Mesenchymal stem cell (in vitro differentiated cells and primary cell): Measurements from ENCODE around the gene ZBTB16.
A peak's percentile ranks its signal among the peaks of the same experiment; 100 is the strongest.

Source experiments
- DNase-seq: peaks from one replicate; pipeline ENCODE4 v3.0.0-alpha.2; 2013
- H2AFZ ChIP-seq: one replicate; pipeline ENCODE4 v1.6.1; 2013; ENCODE audit warnings: low read depth, mild to moderate bottlenecking, control low read depth, inconsistent platforms, low read length, moderate library complexity
- H2AK5ac ChIP-seq: 2 replicates; pipeline ENCODE4 v1.6.1; 2013; ENCODE audit warnings: low read length, moderate library complexity, mild to moderate bottlenecking, inconsistent platforms; ENCODE audit not compliant: severe bottlenecking
- H2BK120ac ChIP-seq: one replicate; pipeline ENCODE4 v1.6.1; 2013; ENCODE audit warnings: low read depth, mild to moderate bottlenecking, inconsistent platforms, low read length, moderate library complexity
- H2BK12ac ChIP-seq, 2 experiments: one replicate each; pipeline ENCODE4 v1.6.1; 2013; ENCODE audit warnings: inconsistent platforms in 2 of 2, low read length in 2 of 2, mild to moderate bottlenecking in 2 of 2, moderate library complexity in 2 of 2, control low read depth in 1 of 2
- H2BK15ac ChIP-seq: one replicate; pipeline ENCODE4 v1.6.1; 2013; ENCODE audit warnings: mild to moderate bottlenecking, low read depth, inconsistent platforms; ENCODE audit not compliant: poor library complexity, severe bottlenecking
- H2BK5ac ChIP-seq: 2 replicates; pipeline ENCODE4 v1.6.1; 2013; ENCODE audit warnings: low read depth, mild to moderate bottlenecking, low read length, control low read depth, inconsistent platforms; ENCODE audit not compliant: poor library complexity, severe bottlenecking
- H3K14ac ChIP-seq, 2 experiments: one replicate each; pipeline ENCODE4 v1.6.1; 2013; ENCODE audit warnings: inconsistent platforms in 2 of 2, low read length in 2 of 2, control low read depth in 1 of 2, mild to moderate bottlenecking in 1 of 2, moderate library complexity in 1 of 2
- H3K18ac ChIP-seq, 2 experiments: one replicate each; pipeline ENCODE4 v1.6.1; 2013; ENCODE audit warnings: inconsistent platforms in 2 of 2, low read length in 2 of 2, control low read depth in 1 of 2, low read depth in 1 of 2, mild to moderate bottlenecking in 1 of 2
- H3K23ac ChIP-seq, 2 experiments: one replicate each; pipeline ENCODE4 v1.6.1; 2013; ENCODE audit warnings: inconsistent platforms in 2 of 2, low read length in 2 of 2, mild to moderate bottlenecking in 2 of 2, moderate library complexity in 2 of 2, control low read depth in 1 of 2
- H3K27ac ChIP-seq: 2 replicates; pipeline ENCODE4 v1.5.1; 2013; ENCODE audit warnings: mild to moderate bottlenecking, moderate library complexity, low read length, control low read depth, inconsistent platforms; ENCODE audit not compliant: poor library complexity, severe bottlenecking
- H3K27me3 ChIP-seq, 2 experiments: 2 replicates each; pipeline versions ENCODE4 v1.6.1 to v1.7.0; 2013; ENCODE audit warnings: low read length in 2 of 2, mild to moderate bottlenecking in 2 of 2, moderate library complexity in 2 of 2, control low read depth in 1 of 2, inconsistent platforms in 1 of 2; ENCODE audit not compliant: control insufficient read depth in 1 of 2, insufficient read depth in 1 of 2
- H3K36me3 ChIP-seq, 2 experiments: 2 replicates each; pipeline versions ENCODE4 v1.6.1 to v1.7.0; 2013; ENCODE audit warnings: low read length in 2 of 2, control low read depth in 1 of 2, inconsistent platforms in 1 of 2, low read depth in 1 of 2, mild to moderate bottlenecking in 1 of 2; ENCODE audit not compliant: insufficient read depth in 2 of 2, control insufficient read depth in 1 of 2
- H3K4ac ChIP-seq, 2 experiments: one replicate each; pipeline ENCODE4 v1.6.1; 2013; ENCODE audit warnings: inconsistent platforms in 2 of 2, low read length in 2 of 2, mild to moderate bottlenecking in 2 of 2, moderate library complexity in 2 of 2, control low read depth in 1 of 2, low read depth in 1 of 2
- H3K4me1 ChIP-seq: 2 replicates; pipeline ENCODE4 v1.6.1; 2013; ENCODE audit warnings: low read depth, low read length, control low read depth; ENCODE audit not compliant: control insufficient read depth, insufficient read depth
- H3K4me2 ChIP-seq: 2 replicates; pipeline ENCODE4 v1.6.1; 2013; ENCODE audit warnings: low read length, mild to moderate bottlenecking, inconsistent platforms; ENCODE audit not compliant: poor library complexity, severe bottlenecking
- H3K4me3 ChIP-seq, 2 experiments: 2 replicates each; pipeline versions ENCODE4 v1.5.1 to v1.7.0; 2013; ENCODE audit warnings: low read length in 2 of 2, mild to moderate bottlenecking in 2 of 2, control low read depth in 1 of 2, low read depth in 1 of 2; ENCODE audit not compliant: insufficient read depth in 1 of 2
- H3K79me1 ChIP-seq: replicated peaks from 2 replicates; pipeline ENCODE4 v1.6.1; 2013; ENCODE audit warnings: mild to moderate bottlenecking, control low read depth, low read length, inconsistent platforms; ENCODE audit not compliant: poor library complexity, severe bottlenecking
- H3K9ac ChIP-seq: 2 replicates; pipeline ENCODE4 v1.7.0; 2013; ENCODE audit warnings: mild to moderate bottlenecking, low read length, moderate library complexity
- H3K9me3 ChIP-seq: 2 replicates; pipeline ENCODE4 v1.7.0; 2013; ENCODE audit warnings: mild to moderate bottlenecking, low read length; ENCODE audit not compliant: control insufficient read depth
- H4K8ac ChIP-seq: one replicate; pipeline ENCODE4 v1.6.1; 2013; ENCODE audit warnings: inconsistent platforms, mild to moderate bottlenecking, low read length, moderate library complexity
- H4K91ac ChIP-seq: one replicate; pipeline ENCODE4 v1.6.1; 2013; ENCODE audit warnings: mild to moderate bottlenecking, low read length, inconsistent platforms
- WGBS: methylation state at CpG from one replicate; pipeline ENCODE4 v1.1.7; 2013; ENCODE audit warnings: mixed read lengths; 5-methylcytosine and 5-hydroxymethylcytosine counted together

The ZBTB16 gene

GRCh38 chr11:114233755-114234154 is 174.2 kb downstream of the ZBTB16 start:
- H3K23ac ChIP-seq: no peak overlapping the region
- no peak overlapping the region for H3K4me3 ChIP-seq
- 48% methylated on average over 5 of the region's 6 CpGs for WGBS
- no peak overlapping the region for H2BK15ac ChIP-seq
- H3K27ac ChIP-seq: no peak overlapping the region
- no peak overlapping the region for H3K9ac ChIP-seq
- DNase-seq: peak; percentile 32
- no peak overlapping the region for H2BK5ac ChIP-seq
- H4K91ac ChIP-seq: no peak overlapping the region
- H3K79me1 ChIP-seq: no peaks in the 10 kb centered on the region
- H4K8ac ChIP-seq: no peak overlapping the region
- no peak overlapping the region for H2BK12ac ChIP-seq
- H3K18ac ChIP-seq: no peak overlapping the region
- H3K36me3 ChIP-seq: no peaks in the 10 kb centered on the region
- no peak overlapping the region for H3K4ac ChIP-seq
- H3K9me3 ChIP-seq: no peaks in the 10 kb centered on the region
- no peak overlapping the region for H3K4me2 ChIP-seq
- no peaks in the 10 kb centered on the region for H3K4me1 ChIP-seq
- no peak overlapping the region for H2AFZ ChIP-seq
- H3K14ac ChIP-seq: no peak overlapping the region
- no peak overlapping the region for H2BK120ac ChIP-seq
- peaks cover 59 to 66% of the 10 kb centered on the region in 2 experiments for H3K27me3 ChIP-seq
- H2AK5ac ChIP-seq: no peak overlapping the region

GRCh38 chr11:114236829-114237228 is 177.3 kb downstream of the ZBTB16 start:
- 60% methylated on average over 3 of the region's 3 CpGs for WGBS
- Histone ChIP-seq H3K27ac (no peak overlapping the region), H3K18ac (no peak overlapping the region), H2AK5ac (no peak overlapping the region), H3K14ac (no peak overlapping the region), H3K23ac (no peak overlapping the region), H3K4me3 (no peak overlapping the region), H2BK5ac (no peak overlapping the region), H2BK120ac (no peak overlapping the region), H3K4me1 (no peaks in the 10 kb centered on the region), H2BK15ac (no peak overlapping the region), H3K9me3 (no peaks in the 10 kb centered on the region), H3K4me2 (no peak overlapping the region), H4K8ac (no peak overlapping the region), H2BK12ac (no peak overlapping the region), H3K9ac (no peak overlapping the region), H3K36me3 (no peaks in the 10 kb centered on the region), H3K27me3 (peaks cover 61 to 65% of the 10 kb centered on the region in 2 experiments), H3K79me1 (no peaks in the 10 kb centered on the region), H3K4ac (no peak overlapping the region), H4K91ac (no peak overlapping the region), H2AFZ (no peak overlapping the region)
- DNase-seq: no peak

GRCh38 chr11:114237321-114238280 is 178.1 kb downstream of the ZBTB16 start:
- H3K9ac ChIP-seq: no peak overlapping the region
- no peak overlapping the region for H4K91ac ChIP-seq
- H3K36me3 ChIP-seq: no peaks in the 10 kb centered on the region
- no peak overlapping the region for H3K23ac ChIP-seq
- peaks cover 60 to 66% of the 10 kb centered on the region in 2 experiments for H3K27me3 ChIP-seq
- H3K18ac ChIP-seq: no peak overlapping the region
- H3K4me3 ChIP-seq: no peak overlapping the region
- H2BK120ac ChIP-seq: no peak overlapping the region
- H2BK15ac ChIP-seq: no peak overlapping the region
- H4K8ac ChIP-seq: no peak overlapping the region
- no peak overlapping the region for H3K4ac ChIP-seq
- no peaks in the 10 kb centered on the region for H3K4me1 ChIP-seq
- no peak overlapping the region for H3K27ac ChIP-seq
- DNase-seq: no peak
- H3K79me1 ChIP-seq: no peaks in the 10 kb centered on the region
- no peak overlapping the region for H2BK5ac ChIP-seq
- H2AFZ ChIP-seq: no peak overlapping the region
- peak overlapping the region in 1 of 2 experiments; percentile 63 for H3K14ac ChIP-seq
- H2AK5ac ChIP-seq: no peak overlapping the region
- 93% methylated on average over 16 of the region's 16 CpGs for WGBS
- H3K4me2 ChIP-seq: no peak overlapping the region
- no peak overlapping the region for H2BK12ac ChIP-seq
- H3K9me3 ChIP-seq: no peaks in the 10 kb centered on the region

GRCh38 chr11:114239753-114240161 is 180.2 kb downstream of the ZBTB16 start:
- Histone ChIP-seq H2BK5ac (no peak overlapping the region), H3K4me2 (no peak overlapping the region), H3K9ac (no peak overlapping the region), H2BK120ac (no peak overlapping the region), H3K23ac (no peak overlapping the region), H2AK5ac (no peak overlapping the region), H2BK12ac (no peak overlapping the region), H4K8ac (peak overlapping the region; percentile 24), H3K14ac (no peak overlapping the region), H3K18ac (no peak overlapping the region), H3K27ac (no peak overlapping the region), H3K36me3 (no peaks in the 10 kb centered on the region), H2BK15ac (no peak overlapping the region), H2AFZ (no peak overlapping the region), H3K4me1 (no peaks in the 10 kb centered on the region), H3K4me3 (no peak overlapping the region), H4K91ac (no peak overlapping the region), H3K4ac (no peak overlapping the region), H3K27me3 (peaks cover 55 to 59% of the 10 kb centered on the region in 2 experiments), H3K79me1 (no peaks in the 10 kb centered on the region), H3K9me3 (no peaks in the 10 kb centered on the region)
- 95% methylated on average over 5 of the region's 6 CpGs for WGBS
- no peak for DNase-seq
